DMS114 treated with DMSO at 0.1 percent for 48 hours (cell line): ENCODE data around the gene RNF223.
"Not testable (repeated sequence)": the region's sequence is repeated elsewhere in the genome, so short reads cannot be mapped to it uniquely, and the experiment has no call there.

ENCODE experiments used
- DNase-seq: peaks from one replicate; lab custom pipeline; 2025; ENCODE audit not compliant: unreplicated experiment; lab: John Stamatoyannopoulos, UW

RNF223 gene

GRCh38 chr1:1031659-1032235 is 42.4 kb downstream of the RNF223 start:
- DNase-seq = no peak

- not testable (repeated sequence) for DNase-seq
These were observed 43.0 kb downstream of the RNF223 start for GRCh38 chr1:1030867-1031658.

- no peak for DNase-seq
These were observed 46.3 kb downstream of the RNF223 start for GRCh38 chr1:1027791-1028190.

GRCh38 chr1:1026599-1027413 is 47.3 kb downstream of the RNF223 start:
- DNase-seq = no peak

- DNase-seq = no peak
These were observed 48.4 kb downstream of the RNF223 start for GRCh38 chr1:1025730-1026129.

GRCh38 chr1:1024771-1025699 is 49.1 kb downstream of the RNF223 start:
- DNase-seq = no peak

- no peak for DNase-seq
These were observed 49.8 kb downstream of the RNF223 start for GRCh38 chr1:1024149-1024770.

- no peak for DNase-seq
These were observed 50.4 kb downstream of the RNF223 start for GRCh38 chr1:1023700-1024099.

- no peak for DNase-seq
These were observed 51.6 kb downstream of the RNF223 start for GRCh38 chr1:1022302-1023009.

- no peak for DNase-seq
These were observed 52.2 kb downstream of the RNF223 start for GRCh38 chr1:1021920-1022259.

- no peak for DNase-seq
These were observed 52.8 kb downstream of the RNF223 start for GRCh38 chr1:1021010-1021919.
